IPS-18c (cell line): ENCODE results near the gene ATP9A.
"Not testable (repeated sequence)": the region's sequence is repeated elsewhere in the genome, so short reads cannot be mapped to it uniquely, and the experiment has no call there.

Experiments
- H3K4me3 ChIP-seq: 2 replicates; pipeline ENCODE4 v1.7.0; 2013; ENCODE audit warnings: low read depth, mild to moderate bottlenecking, low read length, moderate library complexity; ENCODE audit not compliant: insufficient read depth
- H3K9me3 ChIP-seq: one replicate; pipeline ENCODE4 v1.6.1; 2013; ENCODE audit warnings: mild to moderate bottlenecking, low read length, moderate library complexity; ENCODE audit not compliant: control insufficient read depth, insufficient read depth

The ATP9A gene

GRCh38 chr20:51738261-51738660 is 29.9 kb downstream of the ATP9A start:
- H3K9me3 ChIP-seq, H3K4me3 ChIP-seq: not testable (repeated sequence)

- no peak overlapping the region for H3K4me3 ChIP-seq
- no peaks in the 10 kb centered on the region for H3K9me3 ChIP-seq
These were observed 31.2 kb downstream of the ATP9A start for GRCh38 chr20:51736947-51737346.

GRCh38 chr20:51735728-51736600 is 32.2 kb downstream of the ATP9A start:
- Histone ChIP-seq H3K4me3 (no peak overlapping the region), H3K9me3 (no peaks in the 10 kb centered on the region)

DNA sequence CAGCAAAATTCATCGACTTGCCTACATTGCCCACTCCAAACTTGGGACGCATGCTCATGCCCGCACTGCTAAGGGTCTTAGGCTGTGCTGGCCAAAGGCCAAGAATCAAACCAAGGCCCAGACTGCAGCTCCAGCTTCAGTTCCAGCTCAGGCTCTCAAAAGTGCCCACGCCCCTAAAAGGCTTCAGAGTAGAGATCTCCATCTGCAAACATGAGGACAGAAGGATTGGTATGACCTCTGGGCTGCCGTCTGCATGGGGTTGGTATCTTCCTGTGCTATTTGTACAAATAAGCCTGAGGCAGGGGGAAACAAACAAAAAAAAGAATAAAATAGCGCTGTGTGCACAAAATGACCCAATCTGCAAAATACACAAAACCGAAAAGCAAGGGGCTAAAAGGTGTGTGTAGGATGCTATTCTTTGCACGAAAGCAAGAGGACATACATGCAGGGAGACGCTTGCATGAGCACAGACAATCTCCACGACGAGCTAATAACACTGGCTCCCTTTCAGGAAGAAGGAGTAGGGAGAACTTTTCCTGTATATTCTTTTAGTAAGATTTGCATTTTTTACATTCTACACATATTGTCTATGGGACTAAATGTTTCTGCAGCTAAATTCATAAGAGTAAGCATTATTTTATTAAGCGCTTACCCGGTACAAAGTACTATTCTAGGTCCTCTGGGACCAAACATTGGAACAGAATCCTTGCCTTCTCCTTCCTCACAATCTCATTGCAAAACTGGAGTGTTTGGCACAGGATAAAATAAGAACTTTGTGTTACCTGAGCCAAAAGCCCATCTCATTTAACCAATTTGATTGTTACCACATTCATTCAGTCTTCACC is 33.1 kb downstream of the ATP9A start:
- H3K9me3 ChIP-seq: no peaks in the 10 kb centered on the region
- H3K4me3 ChIP-seq: no peak overlapping the region

GRCh38 chr20:51733070-51733469 is 35.1 kb downstream of the ATP9A start:
- Histone ChIP-seq H3K9me3 (no peaks in the 10 kb centered on the region), H3K4me3 (no peak overlapping the region)

DNA sequence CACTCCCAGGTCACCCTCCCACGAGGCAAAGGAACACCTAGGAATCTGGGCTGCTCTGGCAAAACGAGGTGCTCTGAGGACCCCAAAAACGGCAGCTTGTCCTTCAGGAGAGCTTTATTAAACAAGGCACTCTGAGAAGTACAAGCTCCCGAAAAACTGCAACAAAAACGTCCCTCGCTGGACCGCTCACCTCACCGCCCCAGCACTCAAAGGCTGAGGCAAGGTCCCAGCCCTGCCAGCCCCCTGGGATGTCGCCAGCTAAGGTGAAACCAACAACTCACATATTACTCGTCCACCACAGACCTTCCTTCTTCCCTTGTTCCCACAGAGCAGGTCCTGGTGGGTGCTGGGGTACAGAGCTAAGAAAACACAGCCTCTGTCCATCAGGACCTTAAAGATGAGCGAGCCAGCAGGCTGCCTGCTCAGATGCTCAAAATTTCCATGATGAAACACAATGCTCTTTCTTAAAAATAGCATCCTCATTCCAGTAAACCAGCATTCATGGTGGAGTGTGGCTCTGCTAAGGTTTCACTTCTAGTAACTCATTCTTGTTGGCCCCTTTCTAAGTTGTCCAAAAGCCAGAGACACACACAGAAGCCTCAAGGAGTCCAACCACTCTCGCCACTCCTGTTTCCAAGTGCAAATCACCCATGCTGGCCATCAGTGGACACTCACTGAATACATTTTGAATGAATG is 35.9 kb downstream of the ATP9A start:
- no peaks in the 10 kb centered on the region for H3K9me3 ChIP-seq
- no peak overlapping the region for H3K4me3 ChIP-seq

DNA sequence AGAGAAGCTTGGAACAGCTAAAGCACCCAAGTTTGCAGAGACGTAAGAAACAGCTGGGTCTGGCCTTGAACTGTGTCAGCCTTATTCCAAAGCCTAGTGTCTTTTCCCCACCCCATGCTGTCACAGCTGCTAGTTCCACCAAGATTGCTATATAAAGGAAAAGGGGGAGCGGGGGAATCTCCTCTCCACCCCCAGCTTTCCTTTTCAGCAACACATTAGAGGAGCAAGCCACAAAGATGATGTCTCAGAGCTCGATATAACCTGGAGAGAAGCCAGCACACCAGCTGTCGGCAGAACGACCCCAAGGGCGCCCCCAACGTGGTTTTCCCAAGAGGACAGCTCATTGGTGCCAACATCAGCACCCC is 36.5 kb downstream of the ATP9A start:
- Histone ChIP-seq H3K4me3 (no peak overlapping the region), H3K9me3 (no peaks in the 10 kb centered on the region)

DNA sequence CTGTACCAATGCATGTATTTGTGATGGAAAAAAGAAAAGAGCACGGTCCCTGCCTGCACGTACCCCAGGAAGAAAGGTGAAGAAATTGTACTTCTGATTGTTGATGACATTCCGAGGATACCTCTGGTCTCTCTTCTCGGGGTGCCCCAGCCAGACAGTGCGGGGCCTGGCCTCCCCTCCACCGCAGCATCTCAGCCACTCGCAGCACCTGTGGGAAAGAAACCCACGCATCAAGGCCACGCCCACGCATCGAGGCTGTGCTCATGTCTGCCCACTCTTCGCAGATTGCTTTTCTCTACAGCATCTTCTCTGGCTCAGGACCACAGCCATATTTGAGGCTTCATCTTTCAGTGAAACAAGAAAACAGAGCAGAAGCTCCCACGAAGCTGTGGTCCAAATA is 38.4 kb downstream of the ATP9A start:
- no peak overlapping the region for H3K4me3 ChIP-seq
- no peaks in the 10 kb centered on the region for H3K9me3 ChIP-seq

DNA sequence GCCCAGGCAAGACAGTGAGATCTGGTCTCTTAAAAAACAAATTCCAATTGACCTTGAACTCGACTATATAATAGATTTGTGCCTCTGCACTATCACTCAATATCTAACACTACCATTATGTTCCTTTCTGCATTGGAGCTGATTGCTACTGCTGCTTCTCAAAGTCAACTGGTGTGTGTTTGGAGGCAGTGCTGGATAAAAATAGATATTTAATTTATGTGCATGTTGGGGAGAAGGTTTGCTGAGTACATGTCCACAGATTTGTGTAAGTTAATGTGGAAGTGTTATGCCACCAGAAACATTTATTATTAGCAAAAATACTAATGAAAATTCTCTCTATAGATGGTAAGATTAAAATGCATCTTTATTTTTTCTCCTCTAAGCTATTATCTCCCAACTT is 39.5 kb downstream of the ATP9A start:
- H3K4me3 ChIP-seq: no peak overlapping the region
- no peaks in the 10 kb centered on the region for H3K9me3 ChIP-seq

DNA sequence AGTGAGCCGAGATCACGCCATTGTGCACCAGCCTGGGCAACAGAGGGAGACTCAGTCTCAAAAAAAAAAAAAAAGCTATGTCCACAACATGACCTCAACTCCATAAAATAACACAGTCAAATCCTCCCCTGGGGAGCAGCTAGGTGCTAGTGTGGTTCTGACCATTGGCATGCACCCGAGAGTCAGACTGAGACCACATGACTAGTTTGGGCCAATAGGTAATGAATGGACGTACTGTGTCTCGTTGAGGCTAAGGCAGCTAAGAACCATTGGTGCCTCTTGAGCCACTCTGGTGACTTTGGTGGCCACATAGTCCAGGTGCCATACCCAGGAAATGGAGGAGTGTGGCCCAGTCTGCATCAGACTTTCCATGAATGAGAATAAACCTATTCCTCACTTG is 40.3 kb downstream of the ATP9A start:
- H3K4me3 ChIP-seq: no peak overlapping the region
- H3K9me3 ChIP-seq: no peaks in the 10 kb centered on the region

- H3K4me3 ChIP-seq: no peak overlapping the region
These were observed 42.5 kb downstream of the ATP9A start for GRCh38 chr20:51725584-51726176.

DNA sequence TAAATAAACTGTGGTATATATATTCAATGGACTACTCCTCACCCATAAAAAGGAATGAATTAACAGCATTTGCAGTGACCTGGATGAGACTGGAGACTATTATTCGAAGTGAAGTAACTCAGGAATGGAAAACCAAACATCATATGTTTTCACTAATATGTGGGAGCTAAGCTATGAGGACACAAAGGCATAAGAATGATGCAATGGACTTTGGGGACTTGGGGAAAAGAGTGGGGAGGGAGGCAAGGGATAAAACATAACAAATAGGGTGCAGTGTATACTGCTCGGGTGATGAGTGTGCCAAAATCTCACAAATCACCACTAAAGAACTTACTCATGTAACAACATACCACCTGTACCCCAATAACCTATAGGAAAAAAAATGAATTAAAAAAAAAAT is 45.2 kb downstream of the ATP9A start:
- H3K9me3 ChIP-seq, H3K4me3 ChIP-seq: not testable (repeated sequence)

More at GRCh38 chr20:51725584-51726176, 42.5 kb downstream of the ATP9A start:
- H3K9me3 ChIP-seq: no peaks in the 10 kb centered on the region

DNA sequence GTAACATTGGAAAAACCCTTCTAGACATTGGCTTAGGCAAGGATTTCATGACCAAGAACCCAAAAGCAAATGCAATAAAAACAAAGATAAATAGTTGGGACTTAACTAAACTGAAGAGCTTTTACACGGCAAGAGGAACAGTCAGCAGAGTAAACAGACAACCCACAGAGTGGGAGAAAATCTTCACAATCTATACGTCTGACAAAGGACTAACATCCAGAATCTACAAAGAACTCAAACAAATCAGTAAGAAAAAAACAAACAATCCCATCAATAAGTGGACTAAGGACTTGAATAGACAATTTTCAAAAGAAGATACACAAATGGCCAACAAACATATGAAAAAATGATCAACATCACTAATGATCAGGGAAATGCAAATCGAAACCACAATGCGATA is 45.9 kb downstream of the ATP9A start:
- not testable (repeated sequence) for H3K4me3 ChIP-seq, H3K9me3 ChIP-seq

DNA sequence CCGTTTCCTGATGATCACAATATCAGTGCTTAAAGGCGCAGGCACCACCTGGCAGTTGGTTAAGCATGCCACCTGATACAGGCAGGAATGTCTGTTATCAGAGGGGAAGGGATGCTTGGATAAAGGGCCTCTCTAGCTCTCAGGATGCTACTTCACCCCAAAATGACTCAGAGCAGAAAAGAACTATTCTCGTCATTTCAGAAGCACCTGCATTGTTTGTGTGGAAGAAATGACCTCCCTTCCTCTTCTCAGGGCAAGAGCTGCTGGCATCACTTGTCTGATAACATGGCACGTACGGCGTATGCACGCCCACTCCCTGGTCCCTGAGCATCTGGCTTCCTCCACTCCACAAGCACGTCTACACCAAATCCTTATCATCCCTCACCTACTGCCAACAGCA is 47.3 kb downstream of the ATP9A start:
- Histone ChIP-seq H3K4me3 (no peak overlapping the region), H3K9me3 (no peaks in the 10 kb centered on the region)

GRCh38 chr20:51720384-51720783 is 47.8 kb downstream of the ATP9A start:
- H3K4me3 ChIP-seq: no peak overlapping the region
- H3K9me3 ChIP-seq: no peaks in the 10 kb centered on the region

DNA sequence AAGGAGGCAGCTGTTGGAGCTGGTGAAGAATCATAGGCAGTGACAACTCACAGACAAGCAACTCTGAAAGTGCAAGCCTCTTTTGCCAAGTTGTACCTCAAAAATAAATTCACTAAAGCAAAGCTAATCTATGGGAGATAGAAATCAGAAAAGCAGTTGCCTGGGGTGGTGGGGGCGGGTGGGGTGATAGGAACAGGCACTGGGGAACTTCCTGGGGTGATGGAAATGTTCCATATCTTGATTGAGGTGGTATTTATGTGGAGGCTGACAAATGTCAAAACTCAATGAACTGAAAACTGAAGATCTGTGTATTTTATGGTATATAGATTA is 52.4 kb downstream of the ATP9A start:
- no peak overlapping the region for H3K4me3 ChIP-seq
- no peaks in the 10 kb centered on the region for H3K9me3 ChIP-seq

- Histone ChIP-seq H3K4me3 (no peak overlapping the region), H3K9me3 (no peaks in the 10 kb centered on the region)
These were observed 52.9 kb downstream of the ATP9A start for GRCh38 chr20:51715163-51715855.
